CD1c-positive myeloid dendritic cell (primary cell): ENCODE data around the gene SPATA9.
"Not testable (repeated sequence)": the region's sequence is repeated elsewhere in the genome, so short reads cannot be mapped to it uniquely, and the experiment has no call there.

Experiments
- DNase-seq: peaks from one replicate; pipeline ENCODE4 v3.0.0-alpha.2; 2016; ENCODE audit errors: extremely low spot score

SPATA9 gene

DNA sequence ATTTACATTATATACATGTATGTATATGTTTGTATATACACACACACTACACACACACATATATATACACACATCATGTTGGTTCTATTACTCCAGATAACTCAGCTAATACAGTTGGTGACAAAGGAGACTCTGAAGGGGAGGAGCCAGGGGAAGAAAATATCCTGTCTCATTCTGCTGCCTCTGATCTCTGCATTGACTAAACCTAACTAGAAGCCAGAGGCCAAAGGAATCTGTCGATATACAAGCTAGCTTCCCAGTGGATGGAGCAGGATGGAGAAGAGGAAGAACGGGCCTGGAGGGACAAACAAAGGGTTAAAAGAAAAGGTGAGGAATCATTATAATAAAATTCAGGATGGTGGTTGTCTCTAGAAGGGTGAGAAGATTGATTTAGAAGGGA lies 34.6 kb upstream of the SPATA9 start:
- DNase-seq: no peak

DNA sequence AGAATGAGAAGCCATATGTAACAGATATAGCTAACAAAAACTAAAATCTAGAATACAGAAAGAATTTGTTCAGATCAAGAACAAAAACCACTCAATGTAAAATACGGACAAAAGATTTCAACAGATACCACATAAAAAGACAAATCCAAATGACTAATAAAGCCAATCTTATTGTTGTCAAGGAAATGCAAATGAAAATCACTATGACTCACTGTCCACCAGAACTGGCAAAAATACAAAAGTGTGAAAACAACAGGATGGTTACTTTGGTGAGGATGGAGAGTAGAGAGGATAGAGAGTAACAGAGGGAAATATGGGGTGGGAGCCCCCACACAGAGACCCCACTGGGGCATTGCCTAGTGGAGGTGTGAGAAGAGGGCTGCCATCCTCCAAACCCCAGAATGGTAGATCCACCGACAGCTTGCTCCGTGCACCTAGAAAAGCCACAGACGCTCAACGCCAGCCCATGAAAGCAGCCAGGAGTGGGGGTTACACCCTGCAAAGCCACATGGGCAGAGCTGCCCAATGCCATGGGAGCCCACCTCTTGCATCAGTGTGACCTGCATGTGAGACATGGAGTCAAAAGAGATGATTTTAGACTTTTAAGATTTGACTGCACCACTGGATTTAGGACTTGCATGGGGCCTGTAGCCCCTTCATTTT lies 33.1 kb upstream of the SPATA9 start:
- DNase-seq: no peak

DNA sequence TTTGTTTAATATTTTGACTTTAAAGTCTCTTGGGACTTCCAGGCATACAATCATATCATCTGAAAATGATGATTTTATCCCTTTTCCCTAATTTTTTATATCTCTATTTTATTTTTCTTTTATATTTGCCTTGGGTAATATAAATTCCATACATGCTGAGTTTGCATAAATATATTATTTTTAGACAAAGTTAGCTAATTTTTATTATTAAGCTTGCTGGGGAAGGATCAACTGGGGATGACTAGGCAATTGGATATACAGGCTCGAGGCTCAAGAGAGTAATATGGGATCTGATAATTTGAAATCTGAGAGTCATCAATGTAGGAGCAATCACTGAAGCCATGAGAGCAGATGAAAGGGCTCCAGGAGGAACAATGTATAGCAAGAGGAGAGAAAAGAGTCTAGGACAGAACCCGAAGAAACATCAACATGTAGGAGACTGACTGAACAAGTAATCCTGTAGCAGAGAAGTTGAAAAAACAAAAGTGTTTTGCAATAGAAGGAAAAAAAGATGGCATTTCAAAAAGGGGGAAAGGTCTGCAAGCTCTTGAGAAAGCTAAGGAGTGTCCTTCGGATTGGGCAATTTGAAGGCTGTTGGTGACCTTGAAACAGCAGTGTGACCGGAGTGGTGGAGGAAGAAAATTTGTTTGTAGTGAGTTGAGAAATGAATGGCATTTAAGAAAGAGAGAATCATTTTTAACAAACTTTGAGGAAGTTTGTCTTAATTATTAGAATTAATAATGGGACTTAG lies 31.3 kb upstream of the SPATA9 start:
- no peak for DNase-seq

DNA sequence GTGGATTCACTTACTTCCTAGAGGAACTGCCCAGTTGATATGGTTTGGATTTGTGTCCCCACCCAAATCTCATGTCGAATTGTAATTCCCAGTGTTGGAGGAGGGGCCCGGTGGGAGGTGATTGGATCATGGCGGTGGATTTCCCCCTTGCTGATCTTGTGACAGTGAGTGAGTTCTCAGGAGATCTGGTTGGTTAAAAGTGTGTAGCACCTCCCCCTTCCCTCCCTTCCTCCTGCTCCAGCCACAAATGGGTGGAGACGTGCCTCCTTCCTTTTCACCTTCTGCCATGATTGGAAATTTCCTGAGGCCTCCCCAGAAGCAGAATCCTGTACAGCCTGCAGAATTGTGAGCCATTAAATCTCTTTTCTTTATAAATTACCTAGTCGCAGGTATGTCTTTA lies 30.5 kb upstream of the SPATA9 start:
- not testable (repeated sequence) for DNase-seq

DNA sequence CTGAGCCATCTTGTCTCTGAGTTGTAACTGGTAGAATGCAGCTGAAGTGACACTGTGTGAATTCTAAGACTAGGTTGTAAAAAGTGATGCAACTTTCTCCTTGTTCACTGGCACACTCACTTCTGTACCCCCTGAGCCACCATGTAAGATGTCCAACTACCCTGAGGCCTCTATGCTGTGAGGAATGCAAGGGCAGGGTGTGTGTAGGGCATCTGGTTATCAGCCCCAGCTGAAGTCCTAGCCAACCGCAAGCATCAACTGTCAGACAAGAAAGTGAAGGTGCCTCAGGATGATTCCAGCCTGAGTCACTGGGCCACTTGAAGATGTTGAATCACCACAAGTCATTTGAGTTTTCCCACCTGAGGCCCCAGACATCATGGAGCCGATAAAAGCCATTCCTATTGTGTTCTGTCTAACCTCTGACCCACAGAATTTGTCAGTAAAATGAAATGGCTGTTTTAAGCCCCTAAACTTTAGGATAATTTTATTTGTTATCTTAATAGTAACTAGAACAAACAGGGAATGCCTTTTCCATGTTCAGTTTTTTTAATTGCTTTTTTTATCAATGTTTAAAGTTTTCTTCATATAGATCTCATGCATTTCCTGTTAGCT lies 29.7 kb upstream of the SPATA9 start:
- DNase-seq: no peak

DNA sequence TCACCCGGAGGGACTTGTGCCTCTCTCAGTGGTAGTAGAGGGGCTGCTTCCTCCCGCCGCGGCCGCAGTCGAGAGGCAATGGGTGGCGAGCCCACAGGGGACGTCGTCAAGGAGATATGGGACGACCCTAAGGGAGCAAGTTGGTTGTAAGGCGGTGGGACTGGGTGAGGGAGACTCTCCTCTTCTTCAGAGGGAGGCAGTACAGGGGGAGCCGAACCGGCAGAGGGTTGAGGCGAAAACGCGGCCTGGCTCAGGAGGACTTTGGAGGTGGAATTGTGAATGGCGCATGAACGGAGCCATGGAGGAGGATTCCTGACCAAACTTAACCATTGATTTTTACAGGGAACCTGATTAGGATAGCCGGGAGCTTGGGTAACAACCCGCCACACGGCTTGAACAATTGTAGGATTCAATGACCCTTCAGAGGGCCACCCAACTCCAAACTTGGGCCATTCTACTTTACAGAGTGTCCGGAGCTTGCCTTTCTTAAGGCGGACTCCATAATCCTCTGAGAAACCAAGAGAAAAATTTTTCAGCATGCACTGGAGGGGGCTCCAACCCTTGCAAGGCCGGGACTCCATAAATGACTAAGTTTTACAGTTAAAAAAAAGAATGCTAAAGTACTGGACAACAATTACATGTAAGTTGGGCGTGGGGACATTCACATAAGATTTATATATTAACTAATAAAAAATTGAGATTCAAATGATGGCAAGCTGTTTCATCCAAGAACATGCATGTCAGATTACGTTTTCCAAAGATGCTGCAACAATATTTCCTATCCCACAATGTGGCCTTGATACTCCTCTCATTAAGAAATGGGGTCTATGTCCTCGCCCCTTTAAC lies 28.9 kb upstream of the SPATA9 start:
- DNase-seq: no peak

DNA sequence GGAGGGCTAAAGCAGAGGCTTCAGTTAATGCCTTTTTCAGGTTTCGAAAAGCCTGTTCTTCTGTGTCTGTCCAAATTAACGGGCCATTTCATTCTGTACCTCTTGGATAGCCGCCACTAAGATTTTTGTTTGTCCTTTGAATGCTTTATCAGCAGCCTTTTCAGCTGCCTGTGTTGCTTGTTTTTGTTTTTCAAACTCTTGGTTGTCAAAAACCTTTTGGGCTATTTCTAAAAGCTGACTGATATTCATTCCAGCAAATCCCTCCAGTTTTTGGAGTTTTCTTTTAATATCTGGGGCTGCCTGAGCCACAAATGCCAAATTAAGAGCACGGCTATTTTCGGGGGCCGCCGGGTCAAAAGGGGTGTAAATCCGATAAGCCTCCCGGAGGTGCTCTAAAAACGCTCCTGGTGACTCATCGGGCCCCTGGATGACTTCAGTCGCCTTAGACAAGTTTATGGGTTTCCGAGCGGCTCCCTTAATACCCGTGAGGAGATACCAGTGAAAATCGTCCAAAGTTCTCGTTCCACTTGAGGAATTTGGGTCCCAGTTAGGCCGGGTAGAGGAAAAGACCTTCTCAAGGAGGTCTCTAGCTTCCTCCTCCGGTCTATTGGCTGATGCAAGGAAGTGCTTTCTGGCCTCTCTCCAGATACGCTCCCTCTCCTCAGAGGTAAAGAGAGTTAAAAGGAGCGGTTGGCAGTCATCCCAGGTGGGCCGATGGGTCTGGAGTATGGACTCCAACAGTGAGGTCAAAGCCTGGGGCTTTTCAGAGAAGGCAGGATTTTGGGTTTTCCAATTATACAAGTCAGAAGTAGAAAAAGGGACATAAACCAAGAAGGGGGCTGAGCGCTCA lies 28.1 kb upstream of the SPATA9 start:
- DNase-seq: not testable (repeated sequence)

DNA sequence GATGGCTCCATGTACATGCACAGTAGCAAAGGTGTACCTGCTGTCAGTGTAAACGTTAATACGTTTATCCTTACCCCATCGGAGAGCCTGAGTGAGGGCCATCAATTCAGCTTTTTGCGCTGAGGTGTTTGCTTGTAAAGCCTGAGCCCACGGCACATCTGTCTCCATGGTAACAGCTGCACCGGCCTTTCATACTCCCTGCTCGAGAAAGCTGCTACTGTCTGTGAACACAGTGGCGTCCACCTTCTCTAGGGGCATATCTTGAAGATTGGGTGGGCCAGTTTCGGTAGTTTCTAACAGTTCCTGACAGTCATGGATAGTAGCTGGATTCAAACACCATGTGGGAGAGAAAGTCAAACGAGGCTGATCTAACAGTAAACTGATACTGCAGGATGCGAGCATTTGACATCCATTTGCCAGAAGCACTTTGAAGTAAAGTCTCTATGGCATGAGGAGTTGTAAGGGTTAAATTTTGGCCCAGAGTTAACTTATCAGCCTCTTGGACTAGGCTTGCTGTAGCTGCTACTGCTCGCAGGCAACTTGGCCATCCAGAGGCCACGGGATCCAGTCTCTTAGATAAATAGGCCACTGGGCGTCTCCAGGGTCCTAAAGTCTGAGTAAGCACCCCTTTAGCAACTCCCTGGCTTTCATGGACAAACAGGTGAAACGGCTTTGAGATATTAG lies 27.3 kb upstream of the SPATA9 start:
- no peak for DNase-seq

DNA sequence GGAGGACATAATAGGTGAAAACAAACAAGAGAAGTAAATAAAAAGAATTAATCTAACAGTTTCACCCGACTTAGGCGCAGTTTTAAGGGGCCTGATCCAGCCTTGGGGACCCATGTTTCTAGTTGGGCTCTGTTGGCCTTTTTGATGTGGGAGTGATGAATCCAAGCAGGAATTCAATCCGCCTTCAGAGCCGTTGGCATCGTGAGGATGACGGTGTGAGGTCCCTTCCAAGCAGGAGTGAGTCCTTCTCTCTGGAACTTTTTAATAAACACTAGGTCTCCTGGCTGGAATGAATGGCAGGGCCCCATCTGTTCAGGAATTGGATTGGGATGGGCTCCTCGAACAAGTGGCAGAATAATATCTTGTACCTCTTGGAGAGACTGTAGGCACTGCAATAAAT lies 26.1 kb upstream of the SPATA9 start:
- no peak for DNase-seq

DNA sequence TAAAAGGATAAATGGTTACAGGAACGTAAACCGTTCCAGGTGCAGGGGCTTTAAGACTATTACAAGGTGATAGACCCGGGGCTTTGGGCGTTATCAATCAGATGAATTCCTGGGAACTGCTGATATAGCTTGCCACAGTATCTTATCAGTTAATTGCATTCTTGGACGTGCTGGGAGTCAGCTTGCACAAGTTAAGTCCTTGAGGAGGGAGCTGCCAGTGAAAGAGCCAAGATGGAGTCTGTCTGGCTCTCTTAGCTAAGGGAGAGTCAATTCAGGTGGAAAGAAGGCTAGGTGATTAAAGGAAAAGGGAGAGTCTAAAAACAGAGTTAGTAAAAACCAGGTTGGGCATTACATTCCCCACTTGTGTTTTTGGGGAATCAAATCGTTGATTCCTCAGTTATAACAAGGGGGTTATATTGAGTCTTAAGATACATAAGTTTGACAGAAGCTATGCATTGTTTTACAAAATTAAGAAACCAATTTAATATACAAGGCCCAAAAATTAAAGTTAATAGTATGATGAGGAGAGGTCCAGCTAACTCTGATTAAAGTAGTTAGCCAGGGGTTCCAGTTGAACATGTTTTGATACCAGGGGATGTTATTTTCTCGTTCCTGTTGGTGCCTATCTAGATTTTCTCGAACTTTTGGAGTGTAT lies 24.9 kb upstream of the SPATA9 start:
- DNase-seq: not testable (repeated sequence)

DNA sequence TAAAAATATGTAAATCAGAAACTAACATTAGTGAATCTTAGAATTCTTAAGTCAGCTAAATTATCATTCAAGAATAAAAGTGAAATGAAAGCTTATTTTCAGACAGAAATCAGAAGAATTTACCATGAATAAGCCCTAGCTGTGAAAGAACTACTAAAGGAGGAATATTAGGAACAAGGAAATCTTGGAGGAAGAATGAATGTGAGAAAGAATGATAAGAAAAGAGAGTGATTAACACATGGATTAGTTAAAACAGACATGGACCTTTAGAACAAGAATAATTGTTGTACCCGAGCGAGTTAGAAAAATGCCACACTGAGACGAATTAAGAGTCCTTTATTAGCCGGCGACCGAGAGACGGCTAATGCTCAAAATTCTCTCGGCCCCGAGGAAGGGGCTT lies 24.3 kb upstream of the SPATA9 start:
- no peak for DNase-seq

DNA sequence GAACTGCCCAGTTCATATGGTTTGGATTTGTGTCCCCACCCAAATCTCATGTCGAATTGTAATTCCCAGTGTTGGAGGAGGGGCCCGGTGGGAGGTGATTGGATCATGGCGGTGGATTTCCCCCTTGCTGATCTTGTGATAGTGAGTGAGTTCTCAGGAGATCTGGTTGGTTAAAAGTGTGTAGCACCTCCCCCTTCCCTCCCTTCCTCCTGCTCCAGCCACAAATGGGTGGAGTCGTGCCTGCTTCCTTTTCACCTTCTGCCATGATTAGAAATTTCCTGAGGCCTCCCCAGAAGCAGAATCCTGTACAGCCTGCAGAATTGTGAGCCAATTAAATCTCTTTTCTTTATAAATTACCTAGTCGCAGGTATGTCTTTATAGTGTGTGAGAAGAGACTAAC lies 23.4 kb upstream of the SPATA9 start:
- not testable (repeated sequence) for DNase-seq

DNA sequence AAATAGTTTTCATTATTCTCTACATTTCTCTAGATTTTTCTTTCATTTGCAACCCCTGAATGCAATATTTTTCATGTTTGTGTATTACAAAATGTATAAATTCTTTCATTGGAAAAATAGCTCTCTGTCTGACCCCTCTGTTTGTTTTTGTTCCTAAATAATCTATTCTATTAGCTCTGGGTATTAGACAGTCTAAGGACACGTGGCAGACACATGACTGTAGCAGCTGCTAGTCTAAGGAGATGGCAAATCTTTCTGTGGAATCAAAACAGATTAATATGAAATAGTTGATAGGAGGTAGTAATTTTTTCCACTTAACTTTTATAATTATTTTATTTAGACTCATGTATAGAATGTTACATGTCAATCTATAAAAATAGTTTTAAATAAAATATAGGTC lies 21.4 kb upstream of the SPATA9 start:
- DNase-seq: no peak

DNA sequence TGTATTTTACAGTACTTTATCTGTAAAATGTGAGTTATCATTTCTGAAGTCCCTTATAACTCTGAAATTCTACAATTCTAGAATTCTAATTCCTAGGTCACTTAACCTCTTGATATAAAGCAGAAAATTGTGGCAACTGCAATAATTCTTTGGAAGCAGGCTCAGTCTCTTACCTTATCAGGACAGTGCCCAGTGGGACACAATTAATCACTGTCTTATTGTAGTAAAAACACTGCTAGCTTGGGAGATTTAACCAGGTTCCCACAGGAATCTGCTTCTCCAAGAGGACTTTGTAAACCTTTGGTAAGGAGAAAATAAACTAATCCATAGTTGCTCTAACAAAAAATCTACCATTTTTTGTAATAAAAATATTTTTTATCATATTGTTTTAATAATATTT lies 18.3 kb upstream of the SPATA9 start:
- DNase-seq: no peak

DNA sequence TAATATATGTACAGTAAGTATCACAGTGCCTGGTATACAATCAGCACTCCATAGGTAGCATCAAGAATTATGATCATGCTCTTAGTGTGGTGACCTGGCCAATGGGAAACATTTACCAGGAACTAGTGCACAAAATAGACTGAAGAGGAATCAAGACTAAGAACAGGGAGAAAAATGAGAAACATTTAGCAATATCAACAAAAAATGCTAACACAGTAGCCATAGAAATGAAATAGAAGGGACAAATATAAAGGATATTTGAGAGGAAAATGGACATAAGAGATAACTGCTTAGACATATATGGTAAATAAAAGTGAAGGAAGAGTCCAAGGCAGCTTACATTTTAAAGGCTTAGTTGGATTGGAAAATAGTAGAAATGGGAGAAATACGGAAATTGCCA lies 16.5 kb upstream of the SPATA9 start:
- DNase-seq: no peak

DNA sequence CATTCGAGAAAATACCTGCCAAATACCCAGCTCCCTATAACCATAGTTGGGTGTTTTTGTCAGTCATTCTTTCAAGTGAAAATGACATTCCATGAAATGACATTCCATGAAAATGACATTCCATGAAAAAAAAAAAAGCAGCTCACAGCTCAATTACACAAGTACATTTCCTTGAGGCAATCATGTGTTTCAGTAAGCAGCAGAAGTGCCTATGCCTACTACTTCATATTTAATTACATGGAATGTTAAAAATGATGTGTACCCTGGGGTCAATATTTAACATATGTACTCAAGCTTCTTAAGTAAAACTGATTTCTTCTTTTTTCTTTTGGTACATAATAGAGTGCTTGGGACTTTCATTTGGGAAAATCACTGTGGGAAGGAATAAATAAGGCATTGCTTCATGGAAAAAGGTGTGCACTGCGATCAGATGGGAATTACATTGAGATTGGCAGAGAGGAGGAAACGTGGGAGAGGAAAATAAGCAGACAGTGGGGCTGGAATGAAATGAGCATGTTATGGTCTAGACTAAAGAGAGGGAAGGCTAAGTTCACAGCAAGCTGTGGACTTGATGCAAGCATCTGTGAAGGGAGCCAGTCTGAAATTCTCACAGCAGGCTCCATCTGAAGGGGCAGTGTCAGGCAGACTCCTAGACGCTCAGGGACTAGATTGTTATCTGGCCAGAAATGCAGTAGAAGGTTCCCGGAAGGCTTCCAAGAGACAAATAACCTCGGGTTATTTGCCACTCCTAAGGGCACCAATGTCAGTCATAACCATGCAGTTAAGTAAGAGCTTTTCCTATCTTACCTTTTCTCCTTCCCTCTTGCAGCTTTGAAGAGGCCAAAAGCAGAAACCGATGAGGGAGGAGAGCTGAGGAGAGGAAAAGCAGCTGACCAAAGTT lies 15.2 kb upstream of the SPATA9 start:
- no peak for DNase-seq

DNA sequence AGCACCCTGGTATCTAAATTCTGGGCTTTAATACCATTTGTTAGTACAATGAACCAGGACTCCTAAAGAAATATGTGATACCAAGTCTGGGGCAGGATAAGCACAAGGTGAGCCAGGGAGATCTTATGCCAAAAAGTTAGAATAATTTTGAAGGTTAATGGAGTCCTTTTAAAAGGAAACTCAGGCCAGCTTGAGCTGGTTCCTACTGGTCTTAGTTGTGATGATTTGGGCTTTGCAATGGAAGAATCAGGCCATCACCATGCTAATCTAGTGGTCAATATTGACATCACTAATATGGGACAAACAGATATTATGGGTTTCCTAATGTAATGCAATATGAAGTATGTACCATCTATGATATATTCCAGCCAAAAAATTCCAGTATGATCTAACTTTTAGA lies 7.5 kb upstream of the SPATA9 start:
- no peak for DNase-seq

DNA sequence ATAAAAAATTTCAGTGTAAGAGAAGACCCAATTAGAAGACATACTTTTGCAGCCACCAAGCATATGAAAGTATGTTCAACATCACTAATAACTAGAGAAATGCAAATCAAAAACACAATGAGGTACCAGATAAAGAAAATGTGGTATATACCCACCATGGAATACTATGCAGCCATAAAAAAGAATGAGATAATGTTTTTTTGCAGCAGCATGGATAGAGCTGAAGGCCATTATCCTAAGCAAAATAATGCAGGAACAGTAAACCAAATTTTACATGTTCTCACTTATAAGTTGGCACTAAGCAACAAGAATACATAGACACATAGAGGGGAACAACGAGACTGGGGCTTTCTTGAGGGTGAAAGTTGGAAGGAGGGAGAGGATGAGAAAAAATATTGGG lies 6.9 kb upstream of the SPATA9 start:
- DNase-seq: no peak

DNA sequence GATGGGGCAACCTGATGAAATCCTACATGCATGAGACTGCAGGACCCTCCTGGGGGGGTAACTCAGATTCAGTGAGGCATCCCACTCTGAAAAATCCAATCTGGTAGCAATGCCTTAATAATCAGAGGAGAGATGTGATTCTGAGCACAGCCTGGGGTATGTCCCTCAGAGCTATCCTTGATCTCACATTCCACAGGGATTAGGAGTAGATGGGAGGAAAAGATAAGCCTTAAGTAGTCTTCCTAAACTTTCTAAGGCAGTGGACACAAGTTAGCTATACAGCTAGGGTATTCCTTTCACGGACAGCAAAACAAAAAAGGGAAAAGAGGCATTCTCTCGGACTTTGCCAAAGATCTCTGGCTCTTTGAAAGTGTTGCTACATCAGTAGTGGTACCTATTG lies 3.9 kb upstream of the SPATA9 start:
- no peak for DNase-seq
